GDM1 (cell line): ENCODE results near the gene PRKAA2.

ENCODE experiments used
- DNase-seq: peaks from one replicate; lab custom pipeline; 2025; lab: John Stamatoyannopoulos, UW

The PRKAA2 gene

GRCh38 chr1:56713112-56713511 is 68.0 kb downstream of the PRKAA2 start:
- no peak for DNase-seq

- no peak for DNase-seq
These were observed 70.0 kb downstream of the PRKAA2 start for GRCh38 chr1:56715156-56715555.

GRCh38 chr1:56719171-56719570 is 74.1 kb downstream of the PRKAA2 start:
- no peak for DNase-seq

GRCh38 chr1:56726706-56727105 is 81.6 kb downstream of the PRKAA2 start:
- no peak for DNase-seq

GRCh38 chr1:56728964-56729363 is 83.8 kb downstream of the PRKAA2 start:
- DNase-seq, result no peak

- DNase-seq, result no peak
These were observed 100.1 kb downstream of the PRKAA2 start for GRCh38 chr1:56745231-56745630.

- DNase-seq, result no peak
These were observed 109.8 kb downstream of the PRKAA2 start for GRCh38 chr1:56754708-56755479.

GRCh38 chr1:56755911-56756310 is 110.8 kb downstream of the PRKAA2 start:
- no peak for DNase-seq

GRCh38 chr1:56758135-56758534 is 113.0 kb downstream of the PRKAA2 start:
- DNase-seq, result no peak

- DNase-seq, result no peak
These were observed 113.7 kb downstream of the PRKAA2 start for GRCh38 chr1:56758794-56759193.
